Activated CD4-positive, alpha-beta T cell treated with anti-CD3 and anti-CD28 coated beads, Interleukin-2, Interleukin-4, amounts not matched to agents 100 ng/mL and 50 ng/mL, durations not matched to agents 16 hours and 8 hours (primary cell): ENCODE data around the gene ACBD4.
A peak's percentile ranks its signal among the peaks of the same experiment; 100 is the strongest.

Experiments used
- DNase-seq: peaks from one replicate; pipeline ENCODE4 v3.0.0-alpha.2; 2020; ENCODE audit warnings: low spot score

Gene ACBD4

GRCh38 chr17:45136846-45137560 lies 1.5 kb downstream of the ACBD4 start:
- DNase-seq, result no peak

GRCh38 chr17:45137561-45138305 lies 2.2 kb downstream of the ACBD4 start:
- no peak for DNase-seq

GRCh38 chr17:45138911-45139532 lies 3.5 kb downstream of the ACBD4 start:
- no peak for DNase-seq

- DNase-seq, result no peak
Observed at GRCh38 chr17:45139533-45139920, 4.0 kb downstream of the ACBD4 start.

- no peak for DNase-seq
Observed at GRCh38 chr17:45143094-45143670, 7.7 kb downstream of the ACBD4 start.

GRCh38 chr17:45143767-45144198 lies 8.3 kb downstream of the ACBD4 start:
- no peak for DNase-seq

GRCh38 chr17:45144199-45145034 lies 8.9 kb downstream of the ACBD4 start:
- DNase-seq, result no peak

- no peak for DNase-seq
Observed at GRCh38 chr17:45145035-45145389, 9.5 kb downstream of the ACBD4 start.

GRCh38 chr17:45146166-45146565 lies 10.7 kb downstream of the ACBD4 start:
- DNase-seq, result no peak

GRCh38 chr17:45146592-45146889 lies 11.1 kb downstream of the ACBD4 start:
- no peak for DNase-seq

- DNase-seq, result peak; percentile 76
Observed at GRCh38 chr17:45146890-45147580, 11.5 kb downstream of the ACBD4 start.

- DNase-seq, result peak; percentile 86
Observed at GRCh38 chr17:45147581-45148182, 12.2 kb downstream of the ACBD4 start.

GRCh38 chr17:45148183-45149036 lies 12.9 kb downstream of the ACBD4 start, which contains the start of gene HEXIM1:
TSS of gene HEXIM1 (plus strand) at chr17:45148475. CDS start at chr17:45149191, 716 bp downstream.
- DNase-seq, result peak; percentile 99

GRCh38 chr17:45149037-45149668 lies 13.7 kb downstream of the ACBD4 start:
- DNase-seq, result peak; percentile 82

GRCh38 chr17:45149669-45150664 lies 14.5 kb downstream of the ACBD4 start:
- DNase-seq, result peak; percentile 52

- DNase-seq, result no peak
Observed at GRCh38 chr17:45150911-45151809, 15.7 kb downstream of the ACBD4 start.

- no peak for DNase-seq
Observed at GRCh38 chr17:45155029-45155428, 19.5 kb downstream of the ACBD4 start.
